ENCODE data around the gene TLK2.

TLK2 gene

GRCh38 chr17:62660629-62661118 is 182.0 kb downstream of the TLK2 start:
- ChIA-PET CTCF (interaction anchor here (0.6 to 1.2 kb wide), 2 partner anchors 13 to 129 kb away, joined by 3 to 5 read pairs; no protein-coding TSS in a partner anchor), POLR2A (no interaction called here)
- TF ChIP-seq KLF16 (tag by site-specific recombination; IDR thresholded peaks at IDR 0.05) (no peak), SETDB1 (IDR thresholded peaks at IDR 0.05; ENCODE audit: insufficient read length, low read length) (peak; percentile 87), ZNF580 (tag by site-specific recombination; IDR thresholded peaks at IDR 0.05) (no peak), KLF17 (tag by site-specific recombination; IDR thresholded peaks at IDR 0.05) (no peak), FEZF1 (tag by site-specific recombination; IDR thresholded peaks at IDR 0.05) (no peak), ZNF2 (tag by site-specific recombination; IDR thresholded peaks at IDR 0.05) (no peak), ZNF155 (tag by site-specific recombination; IDR thresholded peaks at IDR 0.05) (no peak), ZNF248 (tag by site-specific recombination; IDR thresholded peaks at IDR 0.05) (no peak), ZNF26 (tag by site-specific recombination; IDR thresholded peaks at IDR 0.05) (peak; percentile 95), TRIM28 (IDR thresholded peaks at IDR 0.05; ENCODE audit: borderline replicate concordance, low read length) (peak; percentile 18; the same call in 1 of the 2 replicates)
- H3K9me3 ChIP-seq (ENCODE audit: control insufficient read depth, insufficient read depth, low read depth, low read length) = no peaks in the 10 kb centered on the region
- H3K4me3 ChIP-seq (ENCODE audit: low read depth, low read length) = no peak overlapping the region
- H3K4me1 ChIP-seq (ENCODE audit: control insufficient read depth, insufficient read depth, low read length) = no peaks in the 10 kb centered on the region
- peaks cover 0 to 14% of the 10 kb centered on the region in 2 experiments; a peak in 1 of 3 replicates for H3K36me3 ChIP-seq (ENCODE audit: control insufficient read depth in 2 of 2, insufficient read depth in 1 of 2, low read length in 2 of 2)
- no peak overlapping the region for H3K27ac ChIP-seq (ENCODE audit: extremely low read depth, low read depth, low read length)

- H3K9me3 ChIP-seq (ENCODE audit: control insufficient read depth, insufficient read depth, low read depth, low read length) = no peaks in the 10 kb centered on the region
- ChIA-PET CTCF (interaction anchor here (0.6 kb wide), 1 partner anchor 129 kb away, joined by 3 read pairs; no protein-coding TSS in a partner anchor), POLR2A (no interaction called here)
- no peak overlapping the region for H3K27ac ChIP-seq (ENCODE audit: extremely low read depth, low read depth, low read length)
- no peak overlapping the region for H3K4me3 ChIP-seq (ENCODE audit: low read depth, low read length)
- peaks cover 0 to 18% of the 10 kb centered on the region in 2 experiments; a peak in 1 of 3 replicates for H3K36me3 ChIP-seq (ENCODE audit: control insufficient read depth in 2 of 2, insufficient read depth in 1 of 2, low read length in 2 of 2)
- no peak for TF ChIP-seq ZIC2 (tag by site-specific recombination; IDR thresholded peaks at IDR 0.05)
- no peak for TF ChIP-seq ZNF121 (tag by site-specific recombination; IDR thresholded peaks at IDR 0.05)
- TF ChIP-seq ZNF324 (tag by site-specific recombination; IDR thresholded peaks at IDR 0.05) = no peak
- TF ChIP-seq ZNF23 (tag by site-specific recombination; IDR thresholded peaks at IDR 0.05; ENCODE audit: borderline replicate concordance) = no peak
- no peak for TF ChIP-seq ZFP37 (tag by site-specific recombination; IDR thresholded peaks at IDR 0.05)
- TF ChIP-seq ZNF366 (tag by site-specific recombination; conservative IDR thresholded peaks at IDR 0.05) = peak; percentile 77
- no peak for TF ChIP-seq GLI2 (tag by site-specific recombination; IDR thresholded peaks at IDR 0.05; ENCODE audit: borderline replicate concordance, low read depth)
- TF ChIP-seq ZNF776 (tag by site-specific recombination; IDR thresholded peaks at IDR 0.05; ENCODE audit: borderline replicate concordance) = no peak
- no peaks in the 10 kb centered on the region for H3K4me1 ChIP-seq (ENCODE audit: control insufficient read depth, insufficient read depth, low read length)
These were observed 182.7 kb downstream of the TLK2 start for GRCh38 chr17:62661337-62661736.

GRCh38 chr17:62662855-62663254 is 184.2 kb downstream of the TLK2 start:
- H3K4me1 ChIP-seq (ENCODE audit: control insufficient read depth, insufficient read depth, low read length) = no peaks in the 10 kb centered on the region
- ChIA-PET POLR2A (no interaction called here), CTCF (no interaction called here)
- no peak overlapping the region for H3K27ac ChIP-seq (ENCODE audit: extremely low read depth, low read depth, low read length)
- no peak for TF ChIP-seq ZNF580 (tag by site-specific recombination; IDR thresholded peaks at IDR 0.05)
- no peak overlapping the region for H3K4me3 ChIP-seq (ENCODE audit: low read depth, low read length)
- H3K9me3 ChIP-seq (ENCODE audit: control insufficient read depth, insufficient read depth, low read depth, low read length) = no peaks in the 10 kb centered on the region
- peaks cover 2 to 27% of the 10 kb centered on the region in 2 experiments; a peak in 2 of 3 replicates for H3K36me3 ChIP-seq (ENCODE audit: control insufficient read depth in 2 of 2, insufficient read depth in 1 of 2, low read length in 2 of 2)

All from HEK293 (cell line).